Chondrocyte (in vitro differentiated cells): Measurements from ENCODE around the gene VPS18. TPM values are rescaled to one million over a fixed set of nuclear protein-coding genes. Genes with fewer than 3 reads are reported as not detected.

ENCODE experiments used
- DNase-seq: peaks from one replicate; pipeline ENCODE4 v3.0.0; 2021; ENCODE audit warnings: mixed read lengths, low spot score
- H3K27ac Mint-ChIP-seq: one replicate; pipeline ENCODE4 v1.8.0; 2021; ENCODE audit warnings: mild to moderate bottlenecking, moderate library complexity, mixed read lengths; ENCODE audit not compliant: unreplicated experiment
- H3K27me3 Mint-ChIP-seq: 2 replicates; pipeline ENCODE4 v1.8.0; 2021; ENCODE audit warnings: low read depth, mixed read lengths
- H3K36me3 Mint-ChIP-seq: 2 replicates; pipeline ENCODE4 v1.8.0; 2021; ENCODE audit warnings: low read depth, mixed read lengths
- H3K4me1 Mint-ChIP-seq: 2 replicates; pipeline ENCODE4 v1.8.0; 2021; ENCODE audit warnings: low read depth, mild to moderate bottlenecking, mixed read lengths
- H3K4me3 Mint-ChIP-seq: one replicate; pipeline ENCODE4 v1.8.0; 2021; ENCODE audit warnings: mild to moderate bottlenecking, moderate library complexity, mixed read lengths; ENCODE audit not compliant: unreplicated experiment
- H3K9me3 Mint-ChIP-seq: 2 replicates; pipeline ENCODE4 v1.8.0; 2021; ENCODE audit warnings: low read depth, mixed read lengths
- CTCF ChIP-seq: fragments of 200-600 bp; sonication (generic); IDR thresholded peaks from 2 replicates; pipeline ENCODE4 v1.5.0; 2021; ENCODE audit warnings: antibody characterized with exemption, mild to moderate bottlenecking, moderate library complexity
- total RNA-seq: library from RNA; stranded (reverse); gene quantifications from 3 replicates; pipeline ENCODE4 v1.2.1, GENCODE V29; 2021

The VPS18 gene
- total RNA-seq, 1 donor from 2014 or later = 33.0 TPM

GRCh38 chr15:40931300-40932142 is 37.3 kb downstream of the VPS18 start:
- Mint-ChIP-seq H3K9me3 (no peaks in the 10 kb centered on the region), H3K27ac (no peak overlapping the region), H3K27me3 (peaks cover 28% of the 10 kb centered on the region), H3K4me1 (peaks cover 33% of the 10 kb centered on the region), H3K4me3 (peak overlapping the region; percentile 75), H3K36me3 (no peaks in the 10 kb centered on the region)
- DNase-seq = no peak
- no peak for TF ChIP-seq CTCF

GRCh38 chr15:40932156-40932555 is 37.9 kb downstream of the VPS18 start:
- H3K27me3 Mint-ChIP-seq = peaks cover 22% of the 10 kb centered on the region
- H3K27ac Mint-ChIP-seq = no peak overlapping the region
- H3K4me1 Mint-ChIP-seq = peaks cover 30% of the 10 kb centered on the region
- H3K4me3 Mint-ChIP-seq = no peak overlapping the region
- TF ChIP-seq CTCF = no peak
- no peaks in the 10 kb centered on the region for H3K36me3 Mint-ChIP-seq
- H3K9me3 Mint-ChIP-seq = no peaks in the 10 kb centered on the region
- DNase-seq = no peak

GRCh38 chr15:40932649-40933516 is 38.6 kb downstream of the VPS18 start:
- Mint-ChIP-seq H3K4me3 (no peak overlapping the region), H3K9me3 (no peaks in the 10 kb centered on the region), H3K27ac (no peak overlapping the region), H3K4me1 (peaks cover 35% of the 10 kb centered on the region), H3K36me3 (no peaks in the 10 kb centered on the region), H3K27me3 (peaks cover 20% of the 10 kb centered on the region)
- TF ChIP-seq CTCF = no peak
- no peak for DNase-seq

GRCh38 chr15:40933517-40933902 is 39.3 kb downstream of the VPS18 start:
- Mint-ChIP-seq H3K27me3 (peaks cover 20% of the 10 kb centered on the region), H3K4me1 (peaks cover 38% of the 10 kb centered on the region), H3K36me3 (no peaks in the 10 kb centered on the region), H3K4me3 (no peak overlapping the region), H3K9me3 (no peaks in the 10 kb centered on the region), H3K27ac (no peak overlapping the region)
- no peak for DNase-seq
- TF ChIP-seq CTCF = no peak

- Mint-ChIP-seq H3K9me3 (no peaks in the 10 kb centered on the region), H3K27me3 (peaks cover 16% of the 10 kb centered on the region), H3K4me1 (peaks cover 30% of the 10 kb centered on the region), H3K4me3 (no peak overlapping the region), H3K36me3 (no peaks in the 10 kb centered on the region), H3K27ac (no peak overlapping the region)
- TF ChIP-seq CTCF = no peak
- no peak for DNase-seq
Measured at GRCh38 chr15:40934457-40934856, 40.2 kb downstream of the VPS18 start.
